GM18870 (cell line): ENCODE results near the gene SCEL.

Experiments used
- ATAC-seq: cut with Tn5 transposase; IDR thresholded peaks from one replicate; pipeline ENCODE4 v1.9.1; 2021; ENCODE audit warnings: moderate library complexity; ENCODE audit not compliant: unreplicated experiment

Gene SCEL

DNA sequence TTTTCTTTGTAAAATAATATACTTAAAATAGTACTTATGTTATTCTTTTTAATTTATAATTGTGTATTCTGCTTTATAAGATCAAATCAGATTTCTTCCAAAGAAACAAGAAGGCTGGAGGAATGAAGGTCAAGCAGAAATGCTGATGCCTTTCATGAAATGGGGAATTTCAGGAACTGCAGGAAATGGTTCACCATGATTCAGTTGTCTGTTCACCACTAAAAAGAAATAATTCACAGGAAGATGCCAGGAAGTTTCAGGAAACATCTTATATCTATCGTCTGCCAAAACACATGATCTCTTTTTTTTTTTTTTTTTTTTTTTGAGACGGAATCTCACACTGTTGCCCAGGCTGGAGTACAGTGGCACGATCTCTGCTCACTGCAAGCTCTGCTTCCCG is 15.7 kb upstream of the SCEL start:
- no peak for ATAC-seq

- no peak for ATAC-seq
These were observed 14.3 kb upstream of the SCEL start for GRCh38 chr13:77521194-77521593.

- no peak for ATAC-seq
These were observed 13.7 kb upstream of the SCEL start for GRCh38 chr13:77521595-77522367.

- ATAC-seq, result no peak
These were observed 13.1 kb upstream of the SCEL start for GRCh38 chr13:77522444-77522843.

- ATAC-seq, result no peak
These were observed 12.1 kb upstream of the SCEL start for GRCh38 chr13:77523386-77523785.

DNA sequence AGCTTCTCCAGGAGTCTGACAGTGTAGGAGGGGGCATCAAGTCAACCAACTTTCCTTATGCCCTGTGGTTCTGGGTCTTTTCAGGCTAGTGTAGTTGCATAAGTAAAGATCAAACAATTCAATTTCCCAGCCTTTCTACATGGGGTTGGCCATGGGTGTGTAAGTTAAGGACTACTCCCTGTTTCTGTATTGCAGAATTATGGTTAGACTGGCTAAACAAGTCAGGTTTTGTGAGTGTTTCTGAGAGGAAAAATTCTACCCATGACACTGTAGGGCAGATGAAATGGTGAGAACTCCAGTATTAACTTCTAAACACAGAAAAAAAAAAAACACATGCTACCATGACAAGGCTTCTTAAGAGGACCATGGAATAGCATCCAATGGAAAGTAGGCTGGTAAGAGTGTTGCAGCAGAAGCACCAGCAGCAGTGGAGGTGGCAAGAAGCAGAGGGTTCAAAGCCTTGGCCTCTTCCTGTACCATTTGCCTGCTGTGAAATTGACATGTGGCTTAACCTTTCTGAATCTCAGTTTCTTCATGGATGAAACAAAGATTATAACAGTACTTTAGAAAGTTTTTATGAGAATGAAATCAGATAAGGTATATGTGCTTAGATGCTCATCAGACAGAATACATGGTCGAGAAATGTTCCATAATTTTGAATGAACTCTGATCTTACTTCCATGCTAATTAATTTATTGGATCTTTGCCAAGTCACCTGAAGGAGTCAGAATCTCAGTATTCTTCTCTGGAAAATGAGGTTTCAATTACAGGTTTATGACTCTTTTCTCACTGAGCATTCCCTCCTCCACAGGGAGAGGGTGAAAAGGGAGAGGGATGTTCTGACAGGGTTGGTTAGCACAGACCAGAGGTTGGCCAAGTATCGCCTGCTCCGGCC is 11.4 kb upstream of the SCEL start:
- ATAC-seq, result no peak

DNA sequence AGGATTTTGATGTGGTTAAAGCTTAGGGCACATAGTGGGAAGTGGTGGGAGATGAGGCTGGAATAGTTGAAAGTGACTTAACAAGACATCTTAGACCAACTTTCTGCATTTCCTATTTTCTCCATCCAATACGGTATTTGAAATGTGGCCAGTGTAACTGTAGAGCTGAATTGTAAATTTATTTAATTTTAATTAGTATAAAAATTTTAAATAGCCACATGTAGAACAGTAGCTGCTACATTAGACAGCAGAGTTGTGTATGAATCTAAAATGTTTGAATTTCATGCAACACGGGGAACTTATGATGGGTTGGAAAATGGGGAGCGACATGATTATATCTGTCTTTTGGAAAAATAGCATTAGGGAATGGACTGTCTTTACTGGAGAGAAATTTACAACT is 7.1 kb upstream of the SCEL start:
- no peak for ATAC-seq

- peak; percentile 86 for ATAC-seq
These were observed 6.5 kb upstream of the SCEL start for GRCh38 chr13:77528834-77529500.

DNA sequence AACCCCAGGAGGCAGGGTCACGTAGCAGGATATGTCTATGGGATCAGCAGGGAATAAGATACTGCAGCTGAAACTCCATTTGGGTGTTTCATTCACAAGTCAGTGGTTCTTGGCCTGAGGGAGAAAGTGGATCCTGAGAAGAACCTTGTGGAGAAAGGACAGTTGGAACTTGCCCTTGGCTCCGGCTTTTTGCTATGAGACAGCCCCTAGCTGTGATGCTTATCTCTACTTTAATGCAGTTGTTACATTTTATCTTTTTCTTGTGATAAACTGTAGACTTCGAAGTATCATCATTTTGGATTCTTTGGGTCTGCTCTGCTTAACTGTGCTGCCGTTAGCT is 6.0 kb upstream of the SCEL start:
- no peak for ATAC-seq

DNA sequence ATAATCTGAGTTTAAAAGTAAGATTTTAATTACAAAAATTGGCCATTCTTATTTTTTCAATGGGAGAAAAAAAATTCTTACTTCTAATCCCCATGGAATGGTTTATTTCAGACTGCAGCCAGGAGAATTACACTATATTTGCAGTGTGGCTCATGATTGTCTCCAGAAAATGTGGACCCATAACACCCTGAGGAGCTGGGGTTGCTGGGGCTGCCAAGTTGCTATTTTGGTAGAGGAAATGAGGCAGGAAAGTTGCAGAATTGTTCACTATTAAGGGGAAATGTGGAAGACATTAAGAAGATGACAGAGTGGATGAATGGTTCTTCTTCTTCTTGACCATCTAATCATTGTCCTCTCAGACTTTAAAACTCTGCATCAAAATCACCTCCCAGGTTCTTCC is 4.6 kb upstream of the SCEL start:
- no peak for ATAC-seq

GRCh38 chr13:77532983-77533382 is 2.5 kb upstream of the SCEL start:
- ATAC-seq, result no peak

- ATAC-seq, result no peak
These were observed 1.4 kb upstream of the SCEL start for GRCh38 chr13:77533875-77534788.

- ATAC-seq, result no peak
These were observed 852 bp downstream of the SCEL start for GRCh38 chr13:77536358-77536757.

DNA sequence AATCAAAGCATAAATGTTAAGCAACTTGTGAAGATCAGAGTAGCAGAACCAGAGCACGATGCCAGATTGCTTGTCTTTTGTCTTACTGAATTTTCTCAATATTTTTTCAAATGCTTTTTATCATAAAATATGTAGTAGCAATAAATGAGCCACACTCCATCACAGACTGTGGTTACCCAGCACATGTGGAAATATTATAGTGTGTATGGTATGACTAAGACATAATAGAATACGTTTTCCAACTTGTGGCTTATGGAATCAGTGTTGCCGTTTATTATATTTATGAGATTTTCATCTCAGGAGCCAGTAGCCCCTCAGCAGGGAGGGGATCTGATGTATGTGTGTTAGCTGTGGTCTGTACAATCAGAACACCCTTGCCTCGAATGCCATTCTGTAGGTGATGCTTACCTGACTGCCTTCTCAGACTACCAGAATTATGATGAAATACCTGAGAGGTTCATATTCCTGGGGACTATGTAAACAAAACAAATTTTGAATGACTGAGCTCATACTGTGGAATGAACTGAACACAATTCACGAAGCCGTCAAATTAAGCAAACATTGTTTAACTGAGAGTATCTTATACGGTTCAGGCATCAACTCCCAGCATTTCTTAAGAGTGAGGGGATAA is 1.9 kb downstream of the SCEL start:
- ATAC-seq, result no peak

DNA sequence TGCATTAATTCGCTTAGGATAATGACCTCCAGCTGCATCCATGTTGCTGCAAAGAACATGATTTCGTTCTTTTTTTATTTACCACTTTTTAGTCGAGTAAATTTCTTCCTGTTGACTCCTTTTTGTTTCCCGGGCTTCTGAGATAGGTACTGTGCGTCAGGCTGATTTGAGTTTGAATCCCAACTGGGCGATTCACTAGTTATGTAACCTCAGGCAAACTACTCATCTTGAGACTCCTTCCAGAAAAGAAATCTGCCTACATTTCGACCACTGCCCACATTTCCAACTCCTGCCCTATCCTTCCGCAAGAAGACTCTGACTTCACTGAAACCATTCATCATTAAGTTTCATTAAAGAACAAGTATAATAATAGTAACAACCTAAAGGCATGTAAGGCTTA is 8.2 kb downstream of the SCEL start:
- no peak for ATAC-seq

DNA sequence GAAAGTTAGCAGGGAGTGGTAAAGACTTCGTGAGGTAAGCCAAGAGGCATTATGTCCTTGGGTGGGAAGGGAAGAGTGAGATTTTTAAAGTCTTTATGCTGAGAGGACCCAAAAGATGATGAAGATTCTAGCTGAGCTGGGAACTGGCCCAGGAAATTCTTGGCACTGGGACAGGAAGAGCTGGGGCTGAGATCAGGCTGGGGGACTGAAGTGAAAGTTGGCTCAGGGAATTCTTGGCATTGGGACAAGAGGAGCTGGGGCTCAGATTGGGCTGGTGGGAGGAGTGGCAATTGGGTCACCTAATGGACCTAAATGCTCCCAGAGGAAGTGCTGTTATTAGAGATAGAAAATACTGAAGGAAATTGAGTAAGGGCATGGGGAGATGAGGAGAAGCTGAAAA is 8.8 kb downstream of the SCEL start:
- ATAC-seq, result no peak

- no peak for ATAC-seq
These were observed 9.3 kb downstream of the SCEL start for GRCh38 chr13:77544758-77545338.

DNA sequence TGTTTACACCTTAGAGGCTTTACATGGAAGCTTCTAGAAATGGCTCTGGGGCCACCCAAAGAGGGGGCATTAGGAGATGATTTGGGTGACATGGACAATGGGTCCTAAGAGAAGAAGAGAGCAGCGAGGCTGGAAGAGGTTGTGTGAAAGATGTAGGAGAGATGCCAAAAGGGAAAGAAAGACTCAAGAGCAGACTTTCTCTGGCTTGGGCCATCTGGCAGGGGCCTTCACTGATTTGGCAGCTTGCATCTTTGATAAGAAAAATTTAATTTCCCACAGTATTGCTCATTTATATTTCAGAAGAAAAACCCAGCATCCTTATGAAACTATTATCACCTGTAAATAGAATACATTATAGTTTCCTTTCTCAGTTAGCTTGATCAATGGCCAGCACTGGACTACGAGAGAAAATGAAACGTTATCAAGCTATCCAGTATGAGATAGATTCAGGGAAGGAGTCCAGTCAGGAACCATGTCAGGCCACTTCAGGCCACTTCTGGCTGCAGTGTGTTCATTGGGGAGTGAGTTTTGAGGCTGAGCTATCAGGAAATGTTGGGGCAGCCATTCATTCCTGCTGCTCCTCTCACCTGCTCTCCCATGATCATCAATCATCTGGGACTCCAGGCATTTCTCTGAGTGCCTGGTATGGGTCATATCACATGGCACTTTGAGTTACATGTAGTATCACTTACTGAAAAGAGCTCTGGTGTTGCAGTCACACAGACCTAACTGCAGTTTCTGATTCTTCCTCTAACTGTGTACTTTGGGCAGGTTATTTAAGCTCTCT is 10.3 kb downstream of the SCEL start:
- no peak for ATAC-seq

GRCh38 chr13:77548095-77548494 is 12.6 kb downstream of the SCEL start:
- ATAC-seq, result peak; percentile 86
